HG02798 (cell line): Measurements from ENCODE around the gene ABCB10.
"Not testable (repeated sequence)": the region's sequence is repeated elsewhere in the genome, so short reads cannot be mapped to it uniquely, and the experiment has no call there.

ENCODE experiments used
- ATAC-seq: cut with Tn5 transposase; IDR thresholded peaks from one replicate; pipeline ENCODE4 v1.9.1; 2021; ENCODE audit warnings: mild to moderate bottlenecking; ENCODE audit not compliant: unreplicated experiment, poor library complexity

ABCB10 gene

GRCh38 chr1:229558460-229559335 is at the start of gene ABCB10:
Gene ABCB10 (minus strand): TSS chr1:229558707. CDS start chr1:229558652, 55 bp downstream.
- peak; percentile 89 for ATAC-seq

- ATAC-seq = no peak
Observed at GRCh38 chr1:229607370-229607769, 48.9 kb upstream of the ABCB10 start.

- no peak for ATAC-seq
Observed at GRCh38 chr1:229603371-229604005, 45.0 kb upstream of the ABCB10 start.

GRCh38 chr1:229600229-229600628 is 41.7 kb upstream of the ABCB10 start:
- no peak for ATAC-seq

GRCh38 chr1:229599218-229599954 is 40.9 kb upstream of the ABCB10 start:
- no peak for ATAC-seq

- no peak for ATAC-seq
Observed at GRCh38 chr1:229597877-229598276, 39.4 kb upstream of the ABCB10 start.

- no peak for ATAC-seq
Observed at GRCh38 chr1:229596925-229597699, 38.6 kb upstream of the ABCB10 start.

- ATAC-seq = not testable (repeated sequence)
Observed at GRCh38 chr1:229595876-229596275, 37.4 kb upstream of the ABCB10 start.

- no peak for ATAC-seq
Observed at GRCh38 chr1:229594227-229595008, 35.9 kb upstream of the ABCB10 start.

- no peak for ATAC-seq
Observed at GRCh38 chr1:229593800-229594199, 35.3 kb upstream of the ABCB10 start.

- ATAC-seq = no peak
Observed at GRCh38 chr1:229590119-229590518, 31.6 kb upstream of the ABCB10 start.

- no peak for ATAC-seq
Observed at GRCh38 chr1:229585338-229585737, 26.8 kb upstream of the ABCB10 start.

- ATAC-seq = no peak
Observed at GRCh38 chr1:229582715-229583114, 24.2 kb upstream of the ABCB10 start.

GRCh38 chr1:229582011-229582694 is 23.6 kb upstream of the ABCB10 start:
- no peak for ATAC-seq

- ATAC-seq = no peak
Observed at GRCh38 chr1:229581485-229581884, 23.0 kb upstream of the ABCB10 start.

GRCh38 chr1:229579059-229579673 is 20.7 kb upstream of the ABCB10 start:
- peak; percentile 82 for ATAC-seq

- ATAC-seq = peak; percentile 23
Observed at GRCh38 chr1:229578168-229579058, 19.9 kb upstream of the ABCB10 start.
